ENCODE data around the gene MARK3. TPM values are rescaled to one million over a fixed set of nuclear protein-coding genes. Genes with fewer than 3 reads are reported as not detected.

MARK3 gene
- total RNA-seq, 2 experiments from 2014 or later, result 107 TPM

DNA sequence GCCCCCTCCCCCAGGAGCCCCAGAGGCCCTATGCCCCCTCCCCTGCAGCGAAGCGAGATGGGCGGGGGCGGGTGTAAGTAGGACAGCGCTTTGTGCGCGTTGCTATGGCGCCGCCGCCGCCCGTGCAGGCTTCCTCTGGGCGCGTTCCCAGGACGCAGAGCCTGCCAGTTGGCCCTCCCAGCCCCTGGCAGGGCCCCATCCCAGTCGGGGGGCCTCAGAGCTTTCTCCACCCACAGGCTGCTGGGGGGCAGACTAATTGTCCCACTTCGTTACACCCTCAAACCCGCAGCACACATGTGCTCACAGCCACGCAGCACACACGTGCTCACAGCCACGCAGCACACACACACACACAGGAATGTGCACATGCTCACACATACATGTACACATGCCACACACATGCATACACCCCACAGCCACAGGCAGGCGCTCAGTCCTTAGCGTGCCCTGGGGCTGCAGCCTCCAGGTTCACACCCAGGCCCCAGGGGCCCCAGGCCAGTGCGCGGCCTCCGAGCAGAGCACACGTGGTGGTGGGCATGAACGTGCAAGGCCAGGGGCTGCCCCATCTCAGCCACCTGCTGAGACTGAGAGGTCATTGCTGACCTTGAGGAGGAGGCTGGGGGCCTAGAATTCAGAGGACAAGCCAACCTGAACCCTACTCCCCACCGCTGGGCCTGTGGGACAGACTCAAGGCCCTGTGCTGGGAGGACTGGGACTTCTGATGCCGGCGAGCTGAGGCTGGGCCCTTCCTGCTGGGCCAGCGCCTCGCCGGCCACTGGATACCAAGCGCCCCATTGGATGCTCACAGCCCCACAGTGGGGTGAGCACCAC, 159.4 kb downstream of the MARK3 start:
- H3K27ac Mint-ChIP-seq, result no peak overlapping the region

DNA sequence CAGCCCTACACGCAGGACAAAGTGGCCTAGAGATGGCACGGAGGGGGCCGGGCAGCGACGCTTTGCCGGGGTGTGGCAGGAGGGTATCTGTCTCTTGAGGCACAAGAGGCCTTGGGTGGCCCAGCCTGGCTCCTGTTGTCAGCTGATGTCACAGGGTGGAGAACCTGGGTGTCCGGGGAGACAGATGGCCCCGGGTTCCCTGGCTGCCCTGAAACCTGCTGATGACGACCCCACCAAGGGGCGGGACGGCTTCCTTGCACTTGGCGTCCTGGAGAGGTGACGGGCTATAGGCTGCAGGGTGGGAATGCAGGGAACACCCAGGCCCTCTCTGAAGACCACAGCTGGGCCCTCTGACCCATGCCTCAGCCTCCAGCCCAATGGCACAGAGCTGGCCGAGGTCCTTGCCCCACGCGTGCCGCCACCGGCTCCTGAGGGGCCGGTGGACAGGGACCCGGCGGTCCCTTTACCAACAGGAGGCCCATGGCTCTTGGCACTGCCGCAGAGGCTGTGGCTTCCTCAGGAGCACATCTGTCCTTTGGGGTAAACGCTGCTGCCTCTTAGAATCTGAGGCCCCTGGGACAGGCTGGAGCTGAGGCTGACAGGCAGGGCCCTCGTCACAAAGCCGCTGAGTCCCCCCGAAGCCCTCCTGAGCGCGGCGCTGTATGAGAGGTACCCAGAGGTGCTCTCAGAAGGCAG, 160.2 kb downstream of the MARK3 start:
- no peaks in the 10 kb centered on the region for H3K9me3 ChIP-seq (ENCODE audit: control insufficient read depth in 1 of 2, insufficient read depth in 1 of 2, low read length in 2 of 2)
- Mint-ChIP-seq H3K4me1 (ENCODE audit: low read depth) (no peaks in the 10 kb centered on the region), H3K27ac (no peak overlapping the region), H3K4me3 (no peak overlapping the region), H3K27me3 (no peaks in the 10 kb centered on the region), H3K9me3 (no peaks in the 10 kb centered on the region), H3K36me3 (ENCODE audit: low read depth) (no peaks in the 10 kb centered on the region)
- H3K4me3 ChIP-seq (ENCODE audit: low read length), result no peak overlapping the region
- DNase-seq, result no peak
- no peak for TF ChIP-seq CTCF (IDR thresholded peaks at IDR 0.05)
- intact Hi-C loops (cut with DNase I, micrococcal nuclease), result loop anchor here in 1 of 2 experiments (5.0 kb wide), 1 partner anchor 438 kb away; no protein-coding TSS in a partner anchor
- POLR2A ChIA-PET, result no interaction called here
- peaks cover 3 to 8% of the 10 kb centered on the region in 2 experiments for H3K27me3 ChIP-seq (ENCODE audit: control insufficient read depth in 1 of 2, insufficient read depth in 2 of 2, low read length in 2 of 2)
- CTCF ChIA-PET, result interaction anchor here (2.2 to 3.8 kb wide), 2 partner anchors 24 to 27 kb away, joined by 7 to 22 read pairs; no protein-coding TSS in a partner anchor
- no peak for ATAC-seq (ENCODE audit: poor library complexity)
- peaks cover 8% of the 10 kb centered on the region for H3K4me1 ChIP-seq (ENCODE audit: insufficient read depth, low read length)
- no peak overlapping the region for H3K27ac ChIP-seq (ENCODE audit: low read depth in 1 of 2, low read length in 2 of 2)
- H3K36me3 ChIP-seq (ENCODE audit: insufficient read depth, low read length), result no peaks in the 10 kb centered on the region

More for the DNA sequence above, 159.4 kb downstream of the MARK3 start:
- Mint-ChIP-seq H3K27me3 (no peaks in the 10 kb centered on the region), H3K36me3 (ENCODE audit: low read depth) (no peaks in the 10 kb centered on the region), H3K9me3 (no peaks in the 10 kb centered on the region), H3K4me1 (ENCODE audit: low read depth) (no peaks in the 10 kb centered on the region), H3K4me3 (no peak overlapping the region)
- ChIA-PET POLR2A (no interaction called here), CTCF (interaction anchor here (1.0 to 3.8 kb wide), 2 partner anchors 26 kb away, joined by 3 to 22 read pairs; no protein-coding TSS in a partner anchor)
- H3K9me3 ChIP-seq (ENCODE audit: control insufficient read depth in 1 of 2, insufficient read depth in 1 of 2, low read length in 2 of 2), result no peaks in the 10 kb centered on the region
- H3K4me1 ChIP-seq (ENCODE audit: insufficient read depth, low read length), result peaks cover 8% of the 10 kb centered on the region
- H3K27ac ChIP-seq (ENCODE audit: low read depth in 1 of 2, low read length in 2 of 2), result no peak overlapping the region
- intact Hi-C loops (cut with DNase I, micrococcal nuclease), result loop anchor here in 1 of 2 experiments (5.0 kb wide), 1 partner anchor 437 kb away; no protein-coding TSS in a partner anchor
- peaks cover 3 to 8% of the 10 kb centered on the region in 2 experiments for H3K27me3 ChIP-seq (ENCODE audit: control insufficient read depth in 1 of 2, insufficient read depth in 2 of 2, low read length in 2 of 2)
- H3K36me3 ChIP-seq (ENCODE audit: insufficient read depth, low read length), result no peaks in the 10 kb centered on the region
- TF ChIP-seq CTCF (IDR thresholded peaks at IDR 0.05), result no peak
- no peak for ATAC-seq (ENCODE audit: poor library complexity)
- DNase-seq, result no peak
- no peak overlapping the region for H3K4me3 ChIP-seq (ENCODE audit: low read length)

GRCh38 chr14:103545915-103546651, 160.9 kb downstream of the MARK3 start:
- POLR2A ChIA-PET, result no interaction called here

More at GRCh38 chr14:103545915-103546651, 160.9 kb downstream of the MARK3 start:
- DNase-seq, result no peak
- H3K27ac ChIP-seq (ENCODE audit: low read depth in 1 of 2, low read length in 2 of 2), result no peak overlapping the region
- no peaks in the 10 kb centered on the region for H3K9me3 ChIP-seq (ENCODE audit: control insufficient read depth in 1 of 2, insufficient read depth in 1 of 2, low read length in 2 of 2)
- no peaks in the 10 kb centered on the region for H3K36me3 ChIP-seq (ENCODE audit: insufficient read depth, low read length)
- peaks cover 8% of the 10 kb centered on the region for H3K4me1 ChIP-seq (ENCODE audit: insufficient read depth, low read length)
- no peak for TF ChIP-seq CTCF (IDR thresholded peaks at IDR 0.05)
- CTCF ChIA-PET, result interaction anchor here (0.6 to 3.8 kb wide), 4 partner anchors 25 to 46 kb away, joined by 3 to 22 read pairs (median 6); no protein-coding TSS in a partner anchor
- no peak overlapping the region for H3K4me3 ChIP-seq (ENCODE audit: low read length)
- H3K27ac Mint-ChIP-seq, result no peak overlapping the region
- no peaks in the 10 kb centered on the region for H3K27me3 Mint-ChIP-seq
- H3K4me3 Mint-ChIP-seq, result no peak overlapping the region
- peaks cover 3 to 8% of the 10 kb centered on the region in 2 experiments for H3K27me3 ChIP-seq (ENCODE audit: control insufficient read depth in 1 of 2, insufficient read depth in 2 of 2, low read length in 2 of 2)
- no peaks in the 10 kb centered on the region for H3K4me1 Mint-ChIP-seq (ENCODE audit: low read depth)
- no peaks in the 10 kb centered on the region for H3K9me3 Mint-ChIP-seq
- intact Hi-C loops (cut with DNase I, micrococcal nuclease), result loop anchor here (1.0 to 5.0 kb wide), 4 partner anchors 28 to 441 kb away; no protein-coding TSS in a partner anchor
- no peaks in the 10 kb centered on the region for H3K36me3 Mint-ChIP-seq (ENCODE audit: low read depth)
- no peak for ATAC-seq (ENCODE audit: poor library complexity)
